ENCODE measurements around the gene KCNQ2. TPM values are rescaled to one million over a fixed set of nuclear protein-coding genes. Genes with fewer than 3 reads are reported as not detected.

Gene KCNQ2
- total RNA-seq, 1 experiment from 2014 or later, result not detected

DNA sequence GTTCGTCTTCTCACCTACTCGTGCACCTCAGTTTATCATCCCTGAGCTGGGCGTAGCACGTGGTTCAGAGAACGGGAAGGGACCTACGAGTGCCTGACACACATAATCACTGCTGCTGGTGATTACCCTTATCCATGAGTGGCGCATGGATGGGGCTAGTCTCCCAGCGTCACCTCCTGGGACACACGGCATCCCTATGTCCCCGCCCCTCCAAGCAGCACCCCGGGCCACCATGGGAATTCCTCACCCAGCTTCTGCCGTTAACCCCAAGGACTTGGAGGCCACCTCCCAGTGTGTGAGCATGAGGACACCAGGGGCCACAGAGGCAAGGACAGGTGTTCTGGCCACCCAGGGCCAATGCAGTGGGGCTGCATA is 121.1 kb downstream of the KCNQ2 start:
- CTCF ChIA-PET, result no interaction called here

DNA sequence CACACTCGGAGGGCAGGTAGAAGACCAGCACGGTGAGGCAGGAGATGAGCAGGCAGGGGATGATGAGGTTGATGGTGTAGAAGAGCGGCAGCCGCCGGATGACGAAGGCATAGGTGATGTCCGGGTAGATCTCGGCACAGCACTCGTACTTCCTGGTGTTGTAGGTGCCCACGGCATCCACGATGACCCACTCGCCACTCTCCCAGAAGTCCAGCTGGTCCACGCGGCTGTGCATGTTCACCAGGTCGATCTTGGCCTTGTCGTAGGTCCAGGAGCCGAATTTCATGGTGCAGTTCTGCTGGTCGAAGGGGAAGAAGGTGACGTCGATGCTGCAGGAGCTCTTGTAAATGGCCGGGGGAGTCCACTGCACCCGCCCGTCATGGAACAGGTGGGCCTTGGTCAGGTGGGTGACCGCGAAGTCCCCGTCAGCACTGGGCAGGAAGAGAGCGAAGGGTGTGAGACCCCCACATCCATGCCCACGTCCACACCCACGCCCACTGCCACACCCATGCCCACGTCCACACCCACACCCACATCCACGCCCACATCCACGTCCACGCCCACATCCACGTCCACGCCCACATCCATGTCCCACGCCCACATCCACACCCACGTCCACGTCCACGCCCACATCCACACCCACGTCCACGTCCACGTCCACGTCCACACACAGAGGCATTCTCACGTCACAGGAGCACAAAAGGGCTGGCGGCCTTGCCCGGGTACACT is 121.7 kb downstream of the KCNQ2 start:
- Histone ChIP-seq H3K4me2 (no peak overlapping the region), H3K4me1 (replicated peaks; ENCODE audit: insufficient read depth) (no peaks in the 10 kb centered on the region), H2AFZ (no peak overlapping the region), H3K4me3 (no peak overlapping the region), H3K36me3 (ENCODE audit: low read depth) (no peaks in the 10 kb centered on the region), H3K9me3 (ENCODE audit: insufficient read depth, low read depth) (no peaks in the 10 kb centered on the region), H3F3A (ENCODE audit: insufficient read depth, low read depth) (no peaks in the 10 kb centered on the region; the same call in 1 of the 2 replicates), H4K20me1 (ENCODE audit: insufficient read depth) (no peaks in the 10 kb centered on the region), H3K79me2 (ENCODE audit: low read depth) (no peaks in the 10 kb centered on the region), H3K27me3 (ENCODE audit: insufficient read depth, low read depth) (peaks cover 45% of the 10 kb centered on the region), H3K9me2 (ENCODE audit: insufficient read depth) (no peaks in the 10 kb centered on the region), H3K27ac (no peak overlapping the region)
- intact Hi-C loops (cut with micrococcal nuclease; ENCODE audit: unreplicated experiment), result no loop called here
- ChIA-PET CTCF (interaction anchor here (0.7 kb wide), 1 partner anchor 756 kb away, joined by 3 read pairs; no protein-coding TSS in a partner anchor), POLR2A (ENCODE audit: unreplicated experiment) (no interaction called here)
- DNase-seq, result no peak
- BruUV-seq (replicated peaks), result no TSS peak
- no peak for TF ChIP-seq CTCF (conservative IDR thresholded peaks at IDR 0.05)

More for the DNA sequence above, 121.1 kb downstream of the KCNQ2 start:
- Histone ChIP-seq H3K9me2 (ENCODE audit: insufficient read depth) (no peaks in the 10 kb centered on the region), H3K27ac (no peak overlapping the region), H4K20me1 (ENCODE audit: insufficient read depth) (no peaks in the 10 kb centered on the region), H2AFZ (no peak overlapping the region), H3K4me3 (no peak overlapping the region), H3K4me1 (replicated peaks; ENCODE audit: insufficient read depth) (no peaks in the 10 kb centered on the region), H3K27me3 (ENCODE audit: insufficient read depth, low read depth) (peaks cover 39% of the 10 kb centered on the region), H3K36me3 (ENCODE audit: low read depth) (no peaks in the 10 kb centered on the region), H3K9me3 (ENCODE audit: insufficient read depth, low read depth) (no peaks in the 10 kb centered on the region), H3K79me2 (ENCODE audit: low read depth) (no peaks in the 10 kb centered on the region), H3K4me2 (no peak overlapping the region), H3F3A (ENCODE audit: insufficient read depth, low read depth) (no peaks in the 10 kb centered on the region; the same call in 1 of the 2 replicates)
- intact Hi-C loops (cut with micrococcal nuclease; ENCODE audit: unreplicated experiment), result no loop called here
- no peak for DNase-seq
- BruUV-seq (replicated peaks), result no TSS peak
- POLR2A ChIA-PET (ENCODE audit: unreplicated experiment), result no interaction called here
- TF ChIP-seq CTCF (conservative IDR thresholded peaks at IDR 0.05) (no peak), EZH2 (IDR thresholded peaks at IDR 0.05; ENCODE audit: low read depth) (no peak)

Other genes with a start within 250 kb of the KCNQ2 start
- 0.58 TPM in 1 of 2 replicates, not detected in the other for gene BIRC7, start 236.8 kb downstream of the KCNQ2 start, total RNA-seq (2021)
- gene NKAIN4, start 218.2 kb downstream of the KCNQ2 start, total RNA-seq (2021), result not detected in 2 replicates
- 89.0 and 101 TPM in 2 replicates for gene ARFGAP1, start 199.8 kb downstream of the KCNQ2 start, total RNA-seq (2021)
- gene COL20A1, start 179.5 kb downstream of the KCNQ2 start, total RNA-seq (2021), result 0.15 TPM in 1 of 2 replicates, not detected in the other
- gene CHRNA4, start 111.3 kb downstream of the KCNQ2 start, total RNA-seq (2021), result not detected in 2 replicates
- 75.2 and 90.2 TPM in 2 replicates for gene EEF1A2, start 26.4 kb upstream of the KCNQ2 start, total RNA-seq (2021)
- gene PPDPF, start 48.1 kb upstream of the KCNQ2 start, total RNA-seq (2021), result 243 and 253 TPM in 2 replicates
- gene PTK6, start 64.7 kb upstream of the KCNQ2 start, total RNA-seq (2021), result 12.9 and 13.3 TPM in 2 replicates
- gene SRMS, start 75.1 kb upstream of the KCNQ2 start, total RNA-seq (2021), result 1.2 TPM in 2 replicates
- 7.7 and 10.6 TPM in 2 replicates for gene FNDC11, start 81.5 kb upstream of the KCNQ2 start, total RNA-seq (2021)
- 33.7 and 52.6 TPM in 2 replicates for gene HELZ2, start 101.6 kb upstream of the KCNQ2 start, total RNA-seq (2021)
- 18.9 and 19.3 TPM in 2 replicates for gene GMEB2, start 154.4 kb upstream of the KCNQ2 start, total RNA-seq (2021)
- gene STMN3, start 180.8 kb upstream of the KCNQ2 start, total RNA-seq (2021), result 24.3 and 24.4 TPM in 2 replicates
- gene RTEL1, start 185.7 kb upstream of the KCNQ2 start, total RNA-seq (2021), result 36.0 and 37.4 TPM in 2 replicates
- gene TNFRSF6B, start 224.0 kb upstream of the KCNQ2 start, total RNA-seq (2021), result not detected in 2 replicates
- 59.1 and 71.1 TPM in 2 replicates for gene ARFRP1, start 235.3 kb upstream of the KCNQ2 start, total RNA-seq (2021)
- gene ZGPAT, start 235.4 kb upstream of the KCNQ2 start, total RNA-seq (2021), result 27.2 and 31.4 TPM in 2 replicates